ENCODE results near the gene OR2C3.
"Not testable (repeated sequence)": the region's sequence is repeated elsewhere in the genome, so short reads cannot be mapped to it uniquely, and the experiment has no call there.

The OR2C3 gene

GRCh38 chr1:247538561-247538960, 2.3 kb upstream of the OR2C3 start:
- no peak overlapping the region for H3K4me3 Mint-ChIP-seq
- peaks cover 3% of the 10 kb centered on the region for H3K4me1 Mint-ChIP-seq (ENCODE audit: low read depth)
- H3K27me3 Mint-ChIP-seq (ENCODE audit: low read depth) = no peaks in the 10 kb centered on the region
- no peaks in the 10 kb centered on the region for H3K9me3 Mint-ChIP-seq
- no peaks in the 10 kb centered on the region for H3K36me3 Mint-ChIP-seq (ENCODE audit: low read depth)
- H3K27ac Mint-ChIP-seq = no peak overlapping the region

GRCh38 chr1:247535402-247535801, 838 bp downstream of the OR2C3 start:
- H3K27me3 Mint-ChIP-seq (ENCODE audit: low read depth) = no peaks in the 10 kb centered on the region
- H3K4me1 Mint-ChIP-seq (ENCODE audit: low read depth) = peaks cover 2% of the 10 kb centered on the region
- no peak overlapping the region for H3K27ac Mint-ChIP-seq
- H3K9me3 Mint-ChIP-seq = no peaks in the 10 kb centered on the region
- no peak overlapping the region for H3K4me3 Mint-ChIP-seq
- H3K36me3 Mint-ChIP-seq (ENCODE audit: low read depth) = no peaks in the 10 kb centered on the region

GRCh38 chr1:247531937-247532336, 4.3 kb downstream of the OR2C3 start:
- Mint-ChIP-seq H3K4me1 (ENCODE audit: low read depth) (no peaks in the 10 kb centered on the region), H3K36me3 (ENCODE audit: low read depth) (no peaks in the 10 kb centered on the region), H3K4me3 (no peak overlapping the region), H3K27ac (no peak overlapping the region), H3K9me3 (no peaks in the 10 kb centered on the region), H3K27me3 (ENCODE audit: low read depth) (no peaks in the 10 kb centered on the region)

GRCh38 chr1:247530785-247531184, 5.5 kb downstream of the OR2C3 start:
- Mint-ChIP-seq H3K27ac (no peak overlapping the region), H3K9me3 (no peaks in the 10 kb centered on the region), H3K4me3 (no peak overlapping the region)

GRCh38 chr1:247529771-247530355, 6.4 kb downstream of the OR2C3 start:
- H3K27me3 Mint-ChIP-seq (ENCODE audit: low read depth) = no peaks in the 10 kb centered on the region

More at GRCh38 chr1:247530785-247531184, 5.5 kb downstream of the OR2C3 start:
- no peaks in the 10 kb centered on the region for H3K4me1 Mint-ChIP-seq (ENCODE audit: low read depth)
- H3K36me3 Mint-ChIP-seq (ENCODE audit: low read depth) = no peaks in the 10 kb centered on the region
- H3K27me3 Mint-ChIP-seq (ENCODE audit: low read depth) = no peaks in the 10 kb centered on the region

GRCh38 chr1:247528812-247529474, 7.3 kb downstream of the OR2C3 start:
- no peak overlapping the region for H3K27ac Mint-ChIP-seq
- no peak overlapping the region for H3K4me3 Mint-ChIP-seq
- H3K4me1 Mint-ChIP-seq (ENCODE audit: low read depth) = no peaks in the 10 kb centered on the region
- no peaks in the 10 kb centered on the region for H3K36me3 Mint-ChIP-seq (ENCODE audit: low read depth)
- H3K9me3 Mint-ChIP-seq = no peaks in the 10 kb centered on the region
- H3K27me3 Mint-ChIP-seq (ENCODE audit: low read depth) = no peaks in the 10 kb centered on the region

More at GRCh38 chr1:247529771-247530355, 6.4 kb downstream of the OR2C3 start:
- H3K27ac Mint-ChIP-seq = no peak overlapping the region
- no peaks in the 10 kb centered on the region for H3K9me3 Mint-ChIP-seq
- H3K4me1 Mint-ChIP-seq (ENCODE audit: low read depth) = no peaks in the 10 kb centered on the region
- no peak overlapping the region for H3K4me3 Mint-ChIP-seq
- no peaks in the 10 kb centered on the region for H3K36me3 Mint-ChIP-seq (ENCODE audit: low read depth)

- not testable (repeated sequence) for H3K27ac Mint-ChIP-seq; H3K27me3 Mint-ChIP-seq (ENCODE audit: low read depth); H3K9me3 Mint-ChIP-seq; H3K4me1 Mint-ChIP-seq (ENCODE audit: low read depth); H3K36me3 Mint-ChIP-seq (ENCODE audit: low read depth); H3K4me3 Mint-ChIP-seq
These were observed 14.4 kb downstream of the OR2C3 start for GRCh38 chr1:247521886-247522285.

GRCh38 chr1:247518613-247518891, 17.7 kb downstream of the OR2C3 start:
- no peaks in the 10 kb centered on the region for H3K4me1 Mint-ChIP-seq (ENCODE audit: low read depth)
- no peaks in the 10 kb centered on the region for H3K27me3 Mint-ChIP-seq (ENCODE audit: low read depth)
- H3K9me3 Mint-ChIP-seq = peaks cover 4% of the 10 kb centered on the region
- no peak overlapping the region for H3K27ac Mint-ChIP-seq
- no peak overlapping the region for H3K4me3 Mint-ChIP-seq
- no peaks in the 10 kb centered on the region for H3K36me3 Mint-ChIP-seq (ENCODE audit: low read depth)

GRCh38 chr1:247517795-247518612, 18.2 kb downstream of the OR2C3 start:
- Mint-ChIP-seq H3K4me1 (ENCODE audit: low read depth) (no peaks in the 10 kb centered on the region), H3K27ac (no peak overlapping the region), H3K27me3 (ENCODE audit: low read depth) (no peaks in the 10 kb centered on the region), H3K4me3 (no peak overlapping the region), H3K36me3 (ENCODE audit: low read depth) (no peaks in the 10 kb centered on the region), H3K9me3 (peaks cover 4% of the 10 kb centered on the region)

- H3K36me3 Mint-ChIP-seq (ENCODE audit: low read depth) = no peaks in the 10 kb centered on the region
- peaks cover 3% of the 10 kb centered on the region for H3K27me3 Mint-ChIP-seq (ENCODE audit: low read depth)
- H3K4me1 Mint-ChIP-seq (ENCODE audit: low read depth) = no peaks in the 10 kb centered on the region
- no peak overlapping the region for H3K27ac Mint-ChIP-seq
- H3K4me3 Mint-ChIP-seq = no peak overlapping the region
- no peaks in the 10 kb centered on the region for H3K9me3 Mint-ChIP-seq
These were observed 29.4 kb downstream of the OR2C3 start for GRCh38 chr1:247506831-247507230.

GRCh38 chr1:247500865-247501264, 35.4 kb downstream of the OR2C3 start:
- Mint-ChIP-seq H3K27me3 (ENCODE audit: low read depth) (peaks cover 9% of the 10 kb centered on the region), H3K4me1 (ENCODE audit: low read depth) (no peaks in the 10 kb centered on the region), H3K4me3 (no peak overlapping the region), H3K9me3 (no peaks in the 10 kb centered on the region), H3K27ac (no peak overlapping the region), H3K36me3 (ENCODE audit: low read depth) (no peaks in the 10 kb centered on the region)

GRCh38 chr1:247496581-247497285, 39.5 kb downstream of the OR2C3 start:
- H3K27me3 Mint-ChIP-seq (ENCODE audit: low read depth) = peaks cover 9% of the 10 kb centered on the region
- H3K27ac Mint-ChIP-seq = no peak overlapping the region
- no peaks in the 10 kb centered on the region for H3K9me3 Mint-ChIP-seq
- H3K4me1 Mint-ChIP-seq (ENCODE audit: low read depth) = no peaks in the 10 kb centered on the region
- no peak overlapping the region for H3K4me3 Mint-ChIP-seq
- H3K36me3 Mint-ChIP-seq (ENCODE audit: low read depth) = no peaks in the 10 kb centered on the region

GRCh38 chr1:247494767-247495166, 41.5 kb downstream of the OR2C3 start:
- no peak overlapping the region for H3K4me3 Mint-ChIP-seq
- no peak overlapping the region for H3K27ac Mint-ChIP-seq
- H3K27me3 Mint-ChIP-seq (ENCODE audit: low read depth) = peaks cover 9% of the 10 kb centered on the region
- no peaks in the 10 kb centered on the region for H3K9me3 Mint-ChIP-seq
- no peaks in the 10 kb centered on the region for H3K4me1 Mint-ChIP-seq (ENCODE audit: low read depth)
- H3K36me3 Mint-ChIP-seq (ENCODE audit: low read depth) = no peaks in the 10 kb centered on the region

GRCh38 chr1:247493106-247493505, 43.1 kb downstream of the OR2C3 start:
- Mint-ChIP-seq H3K9me3 (no peaks in the 10 kb centered on the region), H3K36me3 (ENCODE audit: low read depth) (no peaks in the 10 kb centered on the region), H3K4me1 (ENCODE audit: low read depth) (no peaks in the 10 kb centered on the region), H3K27me3 (ENCODE audit: low read depth) (peaks cover 10% of the 10 kb centered on the region), H3K4me3 (no peak overlapping the region), H3K27ac (no peak overlapping the region)

GRCh38 chr1:247491328-247491727, 44.9 kb downstream of the OR2C3 start:
- Mint-ChIP-seq H3K27ac (no peak overlapping the region), H3K4me1 (ENCODE audit: low read depth) (no peaks in the 10 kb centered on the region), H3K4me3 (no peak overlapping the region), H3K36me3 (ENCODE audit: low read depth) (no peaks in the 10 kb centered on the region), H3K9me3 (no peaks in the 10 kb centered on the region), H3K27me3 (ENCODE audit: low read depth) (peaks cover 13% of the 10 kb centered on the region)

Data from T-helper 1 cell treated with Interleukin-12 subunit alpha and Interleukin-12 subunit beta and Interleukin-4 antibody, amounts not matched to agents 30 μg/mL and 1 μg/mL, for 36 hours (primary cell).